NCI-H2081 treated with DMSO at 0.1 percent for 48 hours (cell line): ENCODE results near the gene RPL35.
"Not testable (repeated sequence)": the region's sequence is repeated elsewhere in the genome, so short reads cannot be mapped to it uniquely, and the experiment has no call there.

Experiments used
- DNase-seq: peaks from one replicate; lab custom pipeline; 2025; lab: John Stamatoyannopoulos, UW

The RPL35 gene

GRCh38 chr9:124852829-124853531 lies 8.8 kb downstream of the RPL35 start, which contains the start of gene WDR38:
WDR38 (plus strand) TSS chr9:124853460; CDS start chr9:124853532, 72 bp downstream.
- DNase-seq: no peak

GRCh38 chr9:124852121-124852828 lies 9.5 kb downstream of the RPL35 start:
- DNase-seq: no peak

GRCh38 chr9:124849801-124850200 lies 12.0 kb downstream of the RPL35 start:
- no peak for DNase-seq

- no peak for DNase-seq
Observed at GRCh38 chr9:124846969-124847368, 14.8 kb downstream of the RPL35 start.

GRCh38 chr9:124846467-124846866 lies 15.3 kb downstream of the RPL35 start:
- DNase-seq: not testable (repeated sequence)

- DNase-seq: no peak
Observed at GRCh38 chr9:124844291-124844690, 17.5 kb downstream of the RPL35 start.

- DNase-seq: no peak
Observed at GRCh38 chr9:124843456-124844034, 18.2 kb downstream of the RPL35 start.

- no peak for DNase-seq
Observed at GRCh38 chr9:124841075-124841821, 20.5 kb downstream of the RPL35 start.

GRCh38 chr9:124840300-124840833 lies 21.4 kb downstream of the RPL35 start:
- DNase-seq: no peak

GRCh38 chr9:124839612-124840299 lies 22.0 kb downstream of the RPL35 start:
- DNase-seq: no peak

- not testable (repeated sequence) for DNase-seq
Observed at GRCh38 chr9:124838567-124839275, 23.0 kb downstream of the RPL35 start.

GRCh38 chr9:124838132-124838531 lies 23.6 kb downstream of the RPL35 start:
- DNase-seq: not testable (repeated sequence)

GRCh38 chr9:124835026-124835557 lies 26.7 kb downstream of the RPL35 start:
- no peak for DNase-seq

GRCh38 chr9:124834591-124834990 lies 27.2 kb downstream of the RPL35 start:
- DNase-seq: no peak

- no peak for DNase-seq
Observed at GRCh38 chr9:124831642-124832364, 30.0 kb downstream of the RPL35 start.

- no peak for DNase-seq
Observed at GRCh38 chr9:124830593-124830992, 31.2 kb downstream of the RPL35 start.

GRCh38 chr9:124829334-124829669 lies 32.5 kb downstream of the RPL35 start:
- DNase-seq: no peak

GRCh38 chr9:124828489-124829333 lies 33.0 kb downstream of the RPL35 start:
- no peak for DNase-seq
